ENCODE results near the gene IFIT1.

DNA sequence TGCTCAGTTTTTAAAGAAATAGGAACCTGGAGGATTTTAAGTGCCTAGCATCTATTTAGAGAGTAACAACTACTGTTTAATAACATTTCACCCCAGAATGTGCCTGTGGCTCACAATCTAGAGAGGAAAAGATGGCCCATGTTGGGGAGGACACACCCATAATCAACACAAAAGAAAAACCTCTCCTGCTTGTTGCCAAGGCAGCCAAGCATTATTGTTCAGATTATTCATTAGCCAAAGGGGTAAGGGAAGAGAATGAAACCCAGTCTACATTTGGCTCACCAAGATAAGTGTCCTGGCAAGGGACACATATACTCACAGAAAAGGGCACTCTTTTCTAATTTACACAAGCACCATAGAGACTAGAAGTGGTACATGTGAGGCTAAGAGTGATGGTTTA is 32.3 kb upstream of the IFIT1 start:
- TF ChIP-seq, protein P1, sequence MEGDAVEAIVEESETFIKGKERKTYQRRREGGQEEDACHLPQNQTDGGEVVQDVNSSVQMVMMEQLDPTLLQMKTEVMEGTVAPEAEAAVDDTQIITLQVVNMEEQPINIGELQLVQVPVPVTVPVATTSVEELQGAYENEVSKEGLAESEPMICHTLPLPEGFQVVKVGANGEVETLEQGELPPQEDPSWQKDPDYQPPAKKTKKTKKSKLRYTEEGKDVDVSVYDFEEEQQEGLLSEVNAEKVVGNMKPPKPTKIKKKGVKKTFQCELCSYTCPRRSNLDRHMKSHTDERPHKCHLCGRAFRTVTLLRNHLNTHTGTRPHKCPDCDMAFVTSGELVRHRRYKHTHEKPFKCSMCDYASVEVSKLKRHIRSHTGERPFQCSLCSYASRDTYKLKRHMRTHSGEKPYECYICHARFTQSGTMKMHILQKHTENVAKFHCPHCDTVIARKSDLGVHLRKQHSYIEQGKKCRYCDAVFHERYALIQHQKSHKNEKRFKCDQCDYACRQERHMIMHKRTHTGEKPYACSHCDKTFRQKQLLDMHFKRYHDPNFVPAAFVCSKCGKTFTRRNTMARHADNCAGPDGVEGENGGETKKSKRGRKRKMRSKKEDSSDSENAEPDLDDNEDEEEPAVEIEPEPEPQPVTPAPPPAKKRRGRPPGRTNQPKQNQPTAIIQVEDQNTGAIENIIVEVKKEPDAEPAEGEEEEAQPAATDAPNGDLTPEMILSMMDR (conservative IDR thresholded peaks at IDR 0.05 in 1 of 2, IDR thresholded peaks at IDR 0.05 in 1 of 2; ENCODE audit: extremely low read depth in 1 of 2, insufficient read depth in 1 of 2, low read depth in 1 of 2, low read length in 2 of 2): no peak
- TF ChIP-seq EZH2 (IDR thresholded peaks at IDR 0.05; ENCODE audit: borderline replicate concordance, low read length): no peak
